ENCODE measurements around the gene ENTPD8. TPM values are rescaled to one million over a fixed set of nuclear protein-coding genes. Genes with fewer than 3 reads are reported as not detected.
A peak's percentile ranks its signal among the peaks of the same experiment; 100 is the strongest.

ENTPD8 gene
- polyA plus RNA-seq = not detected

DNA sequence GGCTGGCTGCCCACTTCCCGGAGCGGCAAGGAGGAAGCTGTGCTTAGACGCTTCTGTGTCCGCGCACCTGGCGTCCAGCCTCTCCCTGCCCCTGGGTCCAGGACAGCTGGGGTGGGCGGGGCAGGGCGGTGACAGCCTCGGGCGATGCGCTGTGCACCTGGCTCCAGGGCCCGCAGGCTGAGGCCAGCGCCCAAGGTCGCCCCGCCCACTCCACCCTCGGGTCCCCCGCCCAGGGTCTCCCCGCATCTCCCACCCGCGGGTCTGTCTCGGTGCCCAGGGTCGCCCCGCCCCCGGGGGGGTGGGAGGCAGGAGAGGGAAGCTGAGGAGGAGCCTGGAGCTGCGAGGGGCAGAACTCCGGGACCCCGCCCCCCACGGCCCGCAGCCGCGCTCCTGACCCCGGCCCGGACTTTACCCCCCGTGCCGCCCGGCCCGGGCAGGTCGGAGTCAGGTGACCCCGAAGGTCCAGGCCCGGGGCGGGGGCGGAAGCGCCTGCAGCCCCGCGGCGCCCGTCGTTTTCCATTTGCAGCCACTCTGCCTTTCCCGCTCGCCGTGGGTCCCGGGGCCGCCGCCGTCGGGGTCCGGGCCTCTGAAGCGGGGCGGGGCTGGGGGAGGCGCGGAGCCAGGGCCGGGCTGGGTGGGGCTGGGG lies at the start of gene ENTPD8:
ENTPD8 (minus strand) TSS at position 69 of the 646 bp plus-strand sequence. CDS start 3,072 bp downstream, outside the sequence.
- peaks cover 0 to 2% (median 1%) of the 10 kb centered on the region in 3 donors for H3K9me3 Mint-ChIP-seq
- no peak within 1 kb of the TSS for H3K27ac Mint-ChIP-seq
- H3K4me3 Mint-ChIP-seq = peak within 1 kb of the TSS in 3 of 4 donors; percentile 35 to 85 (median 44)
- H3K36me3 Mint-ChIP-seq = no peaks in the 10 kb centered on the region
- H3K4me1 Mint-ChIP-seq = peaks cover 6 to 9% (median 9%) of the 10 kb centered on the region in 3 donors
- H3K27me3 Mint-ChIP-seq = peaks cover 26% of the 10 kb centered on the region

DNA sequence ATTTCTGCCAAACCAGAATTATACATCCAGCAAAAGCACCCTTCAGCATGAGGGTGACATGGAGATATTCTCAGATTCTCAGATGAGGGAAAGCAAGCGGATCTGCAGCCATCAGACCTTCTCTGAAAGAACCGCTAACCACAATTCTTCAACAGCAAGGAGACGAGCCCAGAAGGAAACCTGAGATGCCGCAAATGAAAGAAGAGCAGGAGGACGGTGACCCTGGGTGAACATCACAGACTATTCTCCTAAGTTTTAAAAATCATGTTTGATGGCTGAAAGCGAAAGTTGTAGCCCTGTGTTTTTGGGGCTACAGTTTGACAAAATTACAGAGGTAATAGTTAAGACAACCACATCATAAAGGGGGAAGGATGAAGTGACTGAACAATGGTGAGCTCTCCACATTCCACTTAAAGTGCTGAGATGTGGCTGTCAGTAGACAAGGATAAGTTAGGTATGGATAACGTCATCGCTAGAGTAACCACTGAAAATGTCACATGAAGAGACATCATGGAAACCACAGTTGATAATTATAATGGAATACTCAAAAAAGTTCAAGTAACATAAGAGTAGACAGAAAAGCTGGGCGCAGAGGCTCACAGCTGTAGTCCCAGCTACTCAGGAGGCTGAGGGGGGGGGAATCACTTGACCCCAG lies 49.5 kb upstream of the ENTPD8 start:
- Mint-ChIP-seq H3K4me1 (peaks cover 0 to 2% (median 2%) of the 10 kb centered on the region in 3 donors), H3K4me3 (no peak overlapping the region), H3K27ac (no peak overlapping the region), H3K9me3 (no peaks in the 10 kb centered on the region), H3K27me3 (no peaks in the 10 kb centered on the region), H3K36me3 (peaks cover 3% of the 10 kb centered on the region)

- no peaks in the 10 kb centered on the region for H3K9me3 Mint-ChIP-seq
- peaks cover 2% of the 10 kb centered on the region for H3K36me3 Mint-ChIP-seq
- no peak overlapping the region for H3K4me3 Mint-ChIP-seq
- peaks cover 0 to 2% (median 0%) of the 10 kb centered on the region in 3 donors for H3K4me1 Mint-ChIP-seq
- H3K27ac Mint-ChIP-seq = no peak overlapping the region
- H3K27me3 Mint-ChIP-seq = no peaks in the 10 kb centered on the region
Observed at GRCh38 chr9:137488906-137489305, 47.7 kb upstream of the ENTPD8 start.

DNA sequence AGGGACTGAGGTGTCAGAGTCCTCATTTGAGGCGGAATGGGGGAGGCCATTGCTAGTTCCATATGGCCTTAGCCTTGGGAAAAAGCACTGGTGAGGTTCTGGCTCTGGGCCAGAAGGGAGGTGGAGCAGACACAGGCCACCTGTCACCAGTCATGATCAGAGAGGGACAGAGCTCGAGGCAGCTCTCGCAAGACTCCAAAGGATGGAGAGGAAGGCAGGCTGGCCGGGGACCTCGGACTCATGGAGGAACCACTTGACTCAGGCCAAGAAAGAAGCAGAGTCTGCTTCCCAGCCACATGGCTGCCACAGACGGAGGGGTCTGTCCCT lies 47.1 kb upstream of the ENTPD8 start:
- Mint-ChIP-seq H3K9me3 (no peaks in the 10 kb centered on the region), H3K27me3 (no peaks in the 10 kb centered on the region), H3K4me3 (no peak overlapping the region), H3K27ac (no peak overlapping the region), H3K4me1 (peaks cover 0 to 2% (median 0%) of the 10 kb centered on the region in 3 donors), H3K36me3 (peaks cover 2% of the 10 kb centered on the region)

DNA sequence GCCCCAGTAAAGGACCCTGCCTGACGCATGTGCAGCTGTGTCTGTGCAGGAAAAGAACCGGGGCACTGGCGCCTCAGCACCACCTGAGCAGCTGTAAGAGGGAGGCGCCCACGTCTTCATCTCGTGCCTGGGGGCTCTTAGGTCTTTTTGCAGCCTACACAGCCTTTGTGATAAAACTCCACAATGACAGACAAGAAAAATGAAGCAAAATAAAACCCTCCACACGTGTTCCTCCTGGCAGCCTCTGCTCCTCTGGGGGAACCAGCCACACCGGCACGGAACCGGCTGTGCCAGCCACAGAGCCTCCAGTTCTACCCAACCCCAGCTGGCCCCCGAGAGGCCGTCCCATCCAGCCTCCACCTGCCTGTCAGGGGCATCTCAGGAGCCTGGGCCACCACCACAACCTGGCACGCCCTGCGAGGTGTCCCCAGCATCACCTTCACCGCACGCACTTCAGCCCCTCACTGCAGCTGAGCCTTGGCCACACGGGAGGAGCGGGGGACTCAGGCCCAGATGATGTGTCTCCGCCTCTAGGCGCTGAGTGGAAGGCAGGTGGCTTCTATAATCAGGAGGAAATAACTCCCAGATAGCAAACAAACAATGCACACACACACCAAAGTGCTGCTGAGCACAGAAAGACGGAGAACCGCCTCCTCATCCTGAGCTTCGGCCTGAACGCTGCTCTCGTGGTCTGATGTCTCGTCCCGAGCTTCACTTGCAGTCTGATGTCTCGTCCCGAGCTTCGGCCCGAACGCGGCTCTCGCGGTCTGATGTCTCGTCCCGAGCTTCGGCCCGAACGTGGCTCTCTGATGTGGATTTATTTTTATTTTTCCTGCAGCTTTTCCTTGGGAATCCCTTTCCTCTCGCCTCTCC lies 46.5 kb upstream of the ENTPD8 start:
- Mint-ChIP-seq H3K4me3 (no peak overlapping the region), H3K36me3 (peaks cover 2% of the 10 kb centered on the region), H3K27me3 (no peaks in the 10 kb centered on the region), H3K9me3 (no peaks in the 10 kb centered on the region), H3K4me1 (peaks cover 0 to 2% (median 0%) of the 10 kb centered on the region in 3 donors), H3K27ac (no peak overlapping the region)

GRCh38 chr9:137486545-137487453 lies 45.6 kb upstream of the ENTPD8 start:
- Mint-ChIP-seq H3K9me3 (no peaks in the 10 kb centered on the region), H3K4me1 (peaks cover 0 to 2% (median 0%) of the 10 kb centered on the region in 3 donors), H3K27ac (no peak overlapping the region), H3K36me3 (peaks cover 2% of the 10 kb centered on the region), H3K4me3 (peak overlapping the region in 1 of 4 donors; percentile 28), H3K27me3 (no peaks in the 10 kb centered on the region)

DNA sequence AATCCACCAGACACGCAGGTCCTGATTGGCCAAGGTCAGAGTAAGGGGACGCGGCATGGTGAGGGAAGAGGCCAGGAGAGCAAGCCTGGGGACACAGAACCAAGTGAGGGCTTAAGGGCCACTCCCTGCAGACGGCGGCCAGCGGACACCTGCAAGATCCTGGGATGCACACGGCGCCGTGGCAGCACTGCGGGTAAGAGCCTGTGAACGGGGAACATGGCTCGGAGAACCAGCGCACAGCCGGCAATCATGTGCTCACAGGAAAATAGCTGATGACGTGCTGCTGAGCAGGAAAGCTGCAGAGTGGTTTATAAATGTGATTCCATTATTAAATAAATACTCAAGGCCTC lies 45.0 kb upstream of the ENTPD8 start:
- Mint-ChIP-seq H3K27ac (no peak overlapping the region), H3K4me3 (no peak overlapping the region), H3K36me3 (peaks cover 2% of the 10 kb centered on the region)

DNA sequence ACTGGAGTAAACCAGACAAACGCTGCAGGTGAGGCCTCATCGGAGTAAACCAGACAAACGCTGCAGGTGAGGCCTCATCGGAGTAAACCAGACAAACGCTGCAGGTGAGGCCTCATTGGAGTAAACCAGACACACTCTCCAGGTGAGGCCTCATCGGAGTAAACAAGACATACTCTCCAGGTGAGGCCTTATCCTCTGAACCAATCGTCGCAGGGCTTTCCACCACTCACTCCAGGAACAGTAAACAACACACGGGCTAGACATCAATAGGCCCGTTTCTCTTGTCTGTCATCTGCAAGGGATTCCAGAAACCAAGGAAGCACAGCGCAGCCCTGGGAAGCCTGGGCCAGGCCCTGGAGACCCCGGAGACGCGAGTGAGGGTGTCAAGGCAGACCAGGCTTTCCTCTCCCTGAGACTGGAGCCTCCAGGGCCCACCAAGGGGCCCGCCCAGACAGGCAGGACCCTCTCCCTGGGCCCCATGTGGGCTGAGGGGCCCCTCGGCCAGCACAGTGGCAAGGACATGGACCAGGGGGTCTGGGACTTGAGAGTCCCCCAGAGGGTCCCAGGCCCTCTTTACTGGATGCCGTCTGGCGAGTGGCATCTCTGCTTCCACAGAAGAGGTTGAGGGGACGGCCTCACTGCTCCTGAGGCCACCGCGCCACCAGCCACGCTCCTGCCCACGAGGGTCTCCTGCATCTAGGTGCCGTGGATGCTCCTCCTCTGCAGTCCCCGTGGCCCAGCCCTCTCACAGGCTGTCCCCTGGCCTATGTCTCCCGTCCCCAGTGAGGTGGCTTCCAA lies 44.4 kb upstream of the ENTPD8 start:
- H3K27me3 Mint-ChIP-seq = no peaks in the 10 kb centered on the region
- H3K36me3 Mint-ChIP-seq = peaks cover 2% of the 10 kb centered on the region
- peaks cover 0 to 2% (median 0%) of the 10 kb centered on the region in 3 donors for H3K4me1 Mint-ChIP-seq
- H3K27ac Mint-ChIP-seq = no peak overlapping the region
- no peaks in the 10 kb centered on the region for H3K9me3 Mint-ChIP-seq
- H3K4me3 Mint-ChIP-seq = no peak overlapping the region

More for the DNA sequence above, 45.0 kb upstream of the ENTPD8 start:
- no peaks in the 10 kb centered on the region for H3K27me3 Mint-ChIP-seq
- no peaks in the 10 kb centered on the region for H3K9me3 Mint-ChIP-seq
- peaks cover 0 to 2% (median 0%) of the 10 kb centered on the region in 3 donors for H3K4me1 Mint-ChIP-seq

- no peaks in the 10 kb centered on the region for H3K9me3 Mint-ChIP-seq
- peaks cover 2% of the 10 kb centered on the region for H3K36me3 Mint-ChIP-seq
- H3K4me1 Mint-ChIP-seq = peaks cover 0 to 2% (median 0%) of the 10 kb centered on the region in 3 donors
- H3K4me3 Mint-ChIP-seq = no peak overlapping the region
- H3K27ac Mint-ChIP-seq = no peak overlapping the region
- no peaks in the 10 kb centered on the region for H3K27me3 Mint-ChIP-seq
Observed at GRCh38 chr9:137484551-137485315, 43.6 kb upstream of the ENTPD8 start.

GRCh38 chr9:137482094-137482781 lies 41.1 kb upstream of the ENTPD8 start:
- no peaks in the 10 kb centered on the region for H3K9me3 Mint-ChIP-seq
- H3K4me3 Mint-ChIP-seq = no peak overlapping the region
- H3K27me3 Mint-ChIP-seq = no peaks in the 10 kb centered on the region
- H3K4me1 Mint-ChIP-seq = no peaks in the 10 kb centered on the region
- H3K36me3 Mint-ChIP-seq = peaks cover 3% of the 10 kb centered on the region
- H3K27ac Mint-ChIP-seq = no peak overlapping the region

DNA sequence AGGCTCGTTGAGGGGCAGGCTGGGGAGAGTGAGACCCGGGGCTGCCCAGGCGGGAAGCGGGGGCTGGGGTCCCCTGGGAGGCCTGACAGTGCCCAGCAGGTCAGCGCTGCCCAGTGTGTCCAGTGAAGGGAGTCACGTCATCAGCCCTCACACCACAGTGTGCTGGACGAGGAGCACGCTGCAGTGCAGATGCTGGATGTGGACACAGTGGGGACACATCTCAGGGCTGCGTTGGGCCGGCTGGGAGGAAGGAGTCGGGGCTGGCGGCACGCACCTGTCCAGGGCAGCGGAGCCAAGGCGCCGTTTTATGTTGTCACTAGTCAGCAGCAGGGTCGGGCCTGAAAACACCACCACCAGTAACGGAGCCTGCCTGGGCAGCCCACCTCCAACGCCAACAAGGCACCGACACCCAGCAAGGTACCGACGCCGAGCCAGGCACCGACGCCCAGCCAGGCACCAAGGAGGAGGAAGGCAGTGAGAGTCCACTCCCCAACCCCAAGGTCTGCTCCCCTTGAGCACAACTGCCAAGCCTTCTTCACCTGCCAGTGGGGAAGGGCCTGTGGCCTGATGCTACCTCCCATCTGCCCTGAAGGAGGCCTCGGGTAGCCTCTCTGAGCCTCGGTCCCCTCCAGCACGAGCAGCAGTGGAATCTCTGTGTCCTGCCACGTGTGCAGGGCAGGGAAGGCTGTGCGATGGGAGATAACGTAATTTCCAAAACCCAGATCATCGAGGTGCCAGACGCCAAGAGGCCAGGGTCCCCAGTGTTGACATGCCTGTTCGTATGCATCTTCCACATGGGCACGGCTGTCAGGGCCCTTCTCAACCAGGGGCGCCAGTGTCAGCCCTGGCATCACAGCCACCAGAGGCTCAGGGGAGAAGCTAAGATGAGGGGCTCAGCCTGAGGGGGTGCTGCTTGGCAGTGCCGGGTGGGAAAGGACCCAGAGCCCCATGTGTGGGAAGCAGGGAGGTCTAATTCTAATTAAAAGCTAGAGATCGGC lies 39.8 kb upstream of the ENTPD8 start:
- H3K9me3 Mint-ChIP-seq = peaks cover 0 to 4% (median 2%) of the 10 kb centered on the region in 3 donors
- no peak overlapping the region for H3K4me3 Mint-ChIP-seq
- H3K4me1 Mint-ChIP-seq = no peaks in the 10 kb centered on the region
- no peaks in the 10 kb centered on the region for H3K27me3 Mint-ChIP-seq
- H3K27ac Mint-ChIP-seq = no peak overlapping the region
- peaks cover 3% of the 10 kb centered on the region for H3K36me3 Mint-ChIP-seq

Data from IgD-negative memory B cell (primary cell).